ENCODE results near the gene DUSP8.
"Not testable (repeated sequence)": the region's sequence is repeated elsewhere in the genome, so short reads cannot be mapped to it uniquely, and the experiment has no call there.

The DUSP8 gene

GRCh38 chr11:1582909-1583308 is 10.8 kb upstream of the DUSP8 start:
- not testable (repeated sequence) for H3K4me3 ChIP-seq (ENCODE audit: low read length); H3K9ac ChIP-seq (ENCODE audit: low read length); H3K4me1 ChIP-seq (ENCODE audit: control insufficient read depth, insufficient read depth, low read length); H3K36me3 ChIP-seq (ENCODE audit: control insufficient read depth, insufficient read depth, low read length); H3K27me3 ChIP-seq (ENCODE audit: control insufficient read depth, insufficient read depth, low read length); H3K9me3 ChIP-seq (ENCODE audit: control insufficient read depth, low read length)

- H3K27me3 ChIP-seq (ENCODE audit: control insufficient read depth, insufficient read depth, low read length), result no peaks in the 10 kb centered on the region
- H3K9ac ChIP-seq (ENCODE audit: low read length), result no peak overlapping the region
- no peak overlapping the region for H3K4me3 ChIP-seq (ENCODE audit: low read length)
- no peaks in the 10 kb centered on the region for H3K4me1 ChIP-seq (ENCODE audit: control insufficient read depth, insufficient read depth, low read length)
- no peaks in the 10 kb centered on the region for H3K9me3 ChIP-seq (ENCODE audit: control insufficient read depth, low read length)
- H3K36me3 ChIP-seq (ENCODE audit: control insufficient read depth, insufficient read depth, low read length), result no peaks in the 10 kb centered on the region
Measured at GRCh38 chr11:1581976-1582375, 9.9 kb upstream of the DUSP8 start.

GRCh38 chr11:1576825-1577224 is 4.8 kb upstream of the DUSP8 start:
- peaks cover 14% of the 10 kb centered on the region for H3K4me1 ChIP-seq (ENCODE audit: control insufficient read depth, insufficient read depth, low read length)
- H3K27me3 ChIP-seq (ENCODE audit: control insufficient read depth, insufficient read depth, low read length), result no peaks in the 10 kb centered on the region
- no peak overlapping the region for H3K4me3 ChIP-seq (ENCODE audit: low read length)
- H3K9me3 ChIP-seq (ENCODE audit: control insufficient read depth, low read length), result no peaks in the 10 kb centered on the region
- no peaks in the 10 kb centered on the region for H3K36me3 ChIP-seq (ENCODE audit: control insufficient read depth, insufficient read depth, low read length)
- H3K9ac ChIP-seq (ENCODE audit: low read length), result no peak overlapping the region

GRCh38 chr11:1575756-1576155 is 3.7 kb upstream of the DUSP8 start:
- H3K4me1 ChIP-seq (ENCODE audit: control insufficient read depth, insufficient read depth, low read length), result peaks cover 20% of the 10 kb centered on the region
- not testable (repeated sequence) for H3K9ac ChIP-seq (ENCODE audit: low read length); H3K27me3 ChIP-seq (ENCODE audit: control insufficient read depth, insufficient read depth, low read length); H3K4me3 ChIP-seq (ENCODE audit: low read length); H3K9me3 ChIP-seq (ENCODE audit: control insufficient read depth, low read length); H3K36me3 ChIP-seq (ENCODE audit: control insufficient read depth, insufficient read depth, low read length)

GRCh38 chr11:1574933-1575242 is 2.8 kb upstream of the DUSP8 start:
- H3K27me3 ChIP-seq (ENCODE audit: control insufficient read depth, insufficient read depth, low read length), result no peaks in the 10 kb centered on the region
- no peaks in the 10 kb centered on the region for H3K36me3 ChIP-seq (ENCODE audit: control insufficient read depth, insufficient read depth, low read length)
- H3K9ac ChIP-seq (ENCODE audit: low read length), result no peak overlapping the region
- no peak overlapping the region for H3K4me3 ChIP-seq (ENCODE audit: low read length)
- H3K9me3 ChIP-seq (ENCODE audit: control insufficient read depth, low read length), result no peaks in the 10 kb centered on the region
- peaks cover 29% of the 10 kb centered on the region for H3K4me1 ChIP-seq (ENCODE audit: control insufficient read depth, insufficient read depth, low read length)

GRCh38 chr11:1574238-1574932 is 2.3 kb upstream of the DUSP8 start:
- Histone ChIP-seq H3K4me3 (ENCODE audit: low read length) (peak overlapping the region; percentile 11), H3K27me3 (ENCODE audit: control insufficient read depth, insufficient read depth, low read length) (no peaks in the 10 kb centered on the region), H3K9ac (ENCODE audit: low read length) (peak overlapping the region; percentile 84), H3K9me3 (ENCODE audit: control insufficient read depth, low read length) (no peaks in the 10 kb centered on the region), H3K36me3 (ENCODE audit: control insufficient read depth, insufficient read depth, low read length) (no peaks in the 10 kb centered on the region), H3K4me1 (ENCODE audit: control insufficient read depth, insufficient read depth, low read length) (peaks cover 34% of the 10 kb centered on the region)

GRCh38 chr11:1573903-1574237 is 1.8 kb upstream of the DUSP8 start:
- H3K4me1 ChIP-seq (ENCODE audit: control insufficient read depth, insufficient read depth, low read length), result peaks cover 39% of the 10 kb centered on the region
- H3K36me3 ChIP-seq (ENCODE audit: control insufficient read depth, insufficient read depth, low read length), result no peaks in the 10 kb centered on the region
- H3K27me3 ChIP-seq (ENCODE audit: control insufficient read depth, insufficient read depth, low read length), result no peaks in the 10 kb centered on the region
- H3K9ac ChIP-seq (ENCODE audit: low read length), result peak overlapping the region; percentile 84
- H3K4me3 ChIP-seq (ENCODE audit: low read length), result peak overlapping the region; percentile 11
- H3K9me3 ChIP-seq (ENCODE audit: control insufficient read depth, low read length), result no peaks in the 10 kb centered on the region

GRCh38 chr11:1573077-1573902 is 1.2 kb upstream of the DUSP8 start:
- Histone ChIP-seq H3K4me1 (ENCODE audit: control insufficient read depth, insufficient read depth, low read length) (peaks cover 43% of the 10 kb centered on the region), H3K9ac (ENCODE audit: low read length) (peak overlapping the region; percentile 84), H3K9me3 (ENCODE audit: control insufficient read depth, low read length) (no peaks in the 10 kb centered on the region), H3K4me3 (ENCODE audit: low read length) (peak overlapping the region; percentile 11), H3K27me3 (ENCODE audit: control insufficient read depth, insufficient read depth, low read length) (no peaks in the 10 kb centered on the region), H3K36me3 (ENCODE audit: control insufficient read depth, insufficient read depth, low read length) (no peaks in the 10 kb centered on the region)

GRCh38 chr11:1571760-1572196 is 293 bp downstream of the DUSP8 start:
- Histone ChIP-seq H3K9ac (ENCODE audit: low read length) (peak overlapping the region; percentile 72), H3K9me3 (ENCODE audit: control insufficient read depth, low read length) (no peaks in the 10 kb centered on the region), H3K27me3 (ENCODE audit: control insufficient read depth, insufficient read depth, low read length) (no peaks in the 10 kb centered on the region), H3K4me1 (ENCODE audit: control insufficient read depth, insufficient read depth, low read length) (peaks cover 57% of the 10 kb centered on the region), H3K4me3 (ENCODE audit: low read length) (no peak overlapping the region), H3K36me3 (ENCODE audit: control insufficient read depth, insufficient read depth, low read length) (no peaks in the 10 kb centered on the region)

- peak overlapping the region; percentile 72 for H3K9ac ChIP-seq (ENCODE audit: low read length)
- H3K9me3 ChIP-seq (ENCODE audit: control insufficient read depth, low read length), result no peaks in the 10 kb centered on the region
- H3K27me3 ChIP-seq (ENCODE audit: control insufficient read depth, insufficient read depth, low read length), result no peaks in the 10 kb centered on the region
- H3K4me1 ChIP-seq (ENCODE audit: control insufficient read depth, insufficient read depth, low read length), result peaks cover 57% of the 10 kb centered on the region
- H3K4me3 ChIP-seq (ENCODE audit: low read length), result peak overlapping the region; percentile 50
- H3K36me3 ChIP-seq (ENCODE audit: control insufficient read depth, insufficient read depth, low read length), result no peaks in the 10 kb centered on the region
Measured at GRCh38 chr11:1570896-1571759, 943 bp downstream of the DUSP8 start.

- Histone ChIP-seq H3K36me3 (ENCODE audit: control insufficient read depth, insufficient read depth, low read length) (no peaks in the 10 kb centered on the region), H3K9me3 (ENCODE audit: control insufficient read depth, low read length) (no peaks in the 10 kb centered on the region), H3K9ac (ENCODE audit: low read length) (peak overlapping the region; percentile 72), H3K4me3 (ENCODE audit: low read length) (no peak overlapping the region), H3K27me3 (ENCODE audit: control insufficient read depth, insufficient read depth, low read length) (no peaks in the 10 kb centered on the region), H3K4me1 (ENCODE audit: control insufficient read depth, insufficient read depth, low read length) (peaks cover 57% of the 10 kb centered on the region)
Measured at GRCh38 chr11:1570531-1570895, 1.6 kb downstream of the DUSP8 start.

- no peaks in the 10 kb centered on the region for H3K36me3 ChIP-seq (ENCODE audit: control insufficient read depth, insufficient read depth, low read length)
Measured at GRCh38 chr11:1570001-1570453, 2.0 kb downstream of the DUSP8 start.

More at GRCh38 chr11:1570001-1570453, 2.0 kb downstream of the DUSP8 start:
- Histone ChIP-seq H3K4me3 (ENCODE audit: low read length) (no peak overlapping the region), H3K9me3 (ENCODE audit: control insufficient read depth, low read length) (no peaks in the 10 kb centered on the region), H3K4me1 (ENCODE audit: control insufficient read depth, insufficient read depth, low read length) (peaks cover 60% of the 10 kb centered on the region), H3K9ac (ENCODE audit: low read length) (no peak overlapping the region), H3K27me3 (ENCODE audit: control insufficient read depth, insufficient read depth, low read length) (no peaks in the 10 kb centered on the region)
